Coronary artery (tissue), 2 donors: ENCODE data around the gene RASAL2.

Source experiments
- DNase-seq: peaks from one replicate; pipeline ENCODE4 v3.0.0-alpha.2; 2017; ENCODE audit warnings: low spot score
- H3K27ac ChIP-seq, 2 donors: fragments of 200-600 bp; sonication (generic); one replicate each; pipeline ENCODE4 v1.5.1; 2016 to 2019
- H3K4me3 ChIP-seq: fragments of 200-600 bp; sonication (generic); 2 replicates; pipeline ENCODE4 v1.5.1; 2016; ENCODE audit warnings: mild to moderate bottlenecking, moderate library complexity
- TF ChIP-seq, protein P1 (sequence below): fragments of 200-600 bp; sonication (generic); IDR thresholded peaks from one replicate; pipeline ENCODE4 v1.5.1; 2019; ENCODE audit warnings: antibody characterized with exemption

Gene RASAL2

DNA sequence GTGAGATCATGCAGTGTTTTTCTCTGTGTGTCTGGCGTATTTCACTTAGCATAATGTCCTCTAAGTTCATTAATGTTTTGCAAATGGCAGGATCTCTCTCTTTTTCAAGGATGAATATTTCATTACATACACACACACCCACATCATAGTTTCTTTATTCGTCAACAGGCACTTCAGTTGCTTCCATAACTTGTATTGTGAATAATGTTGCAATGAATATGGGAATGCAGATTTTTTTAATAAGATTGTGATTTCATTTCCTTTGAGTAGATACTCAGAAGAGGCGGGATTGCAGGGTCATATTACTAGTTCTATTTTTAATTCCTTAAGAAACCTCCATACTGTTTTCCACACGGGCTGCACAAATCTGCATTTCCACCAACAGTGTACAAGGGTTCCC lies 268.8 kb downstream of the RASAL2 start:
- TF ChIP-seq, protein P1, sequence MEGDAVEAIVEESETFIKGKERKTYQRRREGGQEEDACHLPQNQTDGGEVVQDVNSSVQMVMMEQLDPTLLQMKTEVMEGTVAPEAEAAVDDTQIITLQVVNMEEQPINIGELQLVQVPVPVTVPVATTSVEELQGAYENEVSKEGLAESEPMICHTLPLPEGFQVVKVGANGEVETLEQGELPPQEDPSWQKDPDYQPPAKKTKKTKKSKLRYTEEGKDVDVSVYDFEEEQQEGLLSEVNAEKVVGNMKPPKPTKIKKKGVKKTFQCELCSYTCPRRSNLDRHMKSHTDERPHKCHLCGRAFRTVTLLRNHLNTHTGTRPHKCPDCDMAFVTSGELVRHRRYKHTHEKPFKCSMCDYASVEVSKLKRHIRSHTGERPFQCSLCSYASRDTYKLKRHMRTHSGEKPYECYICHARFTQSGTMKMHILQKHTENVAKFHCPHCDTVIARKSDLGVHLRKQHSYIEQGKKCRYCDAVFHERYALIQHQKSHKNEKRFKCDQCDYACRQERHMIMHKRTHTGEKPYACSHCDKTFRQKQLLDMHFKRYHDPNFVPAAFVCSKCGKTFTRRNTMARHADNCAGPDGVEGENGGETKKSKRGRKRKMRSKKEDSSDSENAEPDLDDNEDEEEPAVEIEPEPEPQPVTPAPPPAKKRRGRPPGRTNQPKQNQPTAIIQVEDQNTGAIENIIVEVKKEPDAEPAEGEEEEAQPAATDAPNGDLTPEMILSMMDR: no peak
- no peak overlapping the region for H3K4me3 ChIP-seq
- H3K27ac ChIP-seq: no peak overlapping the region
- DNase-seq: no peak

DNA sequence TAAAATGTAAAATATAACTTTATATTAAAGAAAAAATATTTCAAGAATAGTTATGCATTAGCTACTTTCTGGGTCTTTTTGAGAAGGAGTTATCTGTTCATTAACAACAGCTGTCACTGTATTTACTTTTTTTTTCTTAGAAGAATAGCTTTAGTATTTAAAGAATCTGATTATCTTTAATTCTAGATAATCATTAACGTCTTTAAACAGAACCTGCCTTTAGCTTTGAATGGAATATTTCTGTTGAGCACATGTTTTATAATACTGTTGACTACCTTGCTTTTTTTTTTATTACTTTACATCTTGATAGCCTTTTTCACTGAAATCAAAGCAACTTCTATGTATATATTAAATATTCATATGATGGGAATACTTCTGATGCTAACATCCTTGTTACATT lies 270.9 kb downstream of the RASAL2 start:
- H3K27ac ChIP-seq: no peak overlapping the region
- DNase-seq: no peak
- TF ChIP-seq, protein P1: no peak
- H3K4me3 ChIP-seq: no peak overlapping the region

DNA sequence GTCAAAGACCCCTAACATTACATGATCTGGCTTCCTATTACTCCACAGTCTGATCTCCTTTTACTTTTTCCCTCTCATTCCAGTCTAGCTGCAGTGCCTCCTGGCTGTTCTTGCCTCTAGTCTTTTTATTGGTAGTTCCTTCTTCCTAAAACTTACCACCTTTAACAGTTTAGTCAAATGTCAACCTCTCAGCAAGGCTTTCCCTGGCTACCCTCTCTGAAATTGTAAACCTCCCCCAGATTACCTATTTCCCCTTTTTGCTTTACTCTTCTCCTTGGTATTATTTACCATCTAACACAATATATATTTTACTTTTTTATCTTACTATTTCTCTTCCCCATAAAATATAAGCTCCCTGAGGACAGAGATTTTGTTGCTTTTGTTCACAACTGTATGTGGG lies 273.2 kb downstream of the RASAL2 start:
- TF ChIP-seq, protein P1: no peak
- Histone ChIP-seq H3K4me3 (no peak overlapping the region), H3K27ac (no peak overlapping the region)
- no peak for DNase-seq

DNA sequence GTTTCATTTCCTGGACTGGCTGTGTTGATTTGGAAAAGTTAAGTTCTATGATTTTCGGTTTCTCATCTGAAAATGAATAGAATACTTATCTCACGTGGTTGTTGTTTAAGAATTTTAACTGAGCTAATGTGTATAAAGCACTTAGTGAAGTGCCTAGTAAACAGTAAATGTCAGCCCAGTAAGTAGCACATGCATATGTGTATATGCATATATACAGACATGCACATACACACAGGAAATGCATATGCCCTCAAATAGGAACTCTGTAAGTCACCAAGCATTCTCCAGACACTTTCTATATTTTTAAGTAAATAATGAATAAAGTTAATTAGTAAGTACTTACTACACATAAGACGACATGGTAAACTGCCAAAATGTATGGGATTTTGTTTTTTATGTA lies 274.3 kb downstream of the RASAL2 start:
- TF ChIP-seq, protein P1: no peak
- no peak for DNase-seq

DNA sequence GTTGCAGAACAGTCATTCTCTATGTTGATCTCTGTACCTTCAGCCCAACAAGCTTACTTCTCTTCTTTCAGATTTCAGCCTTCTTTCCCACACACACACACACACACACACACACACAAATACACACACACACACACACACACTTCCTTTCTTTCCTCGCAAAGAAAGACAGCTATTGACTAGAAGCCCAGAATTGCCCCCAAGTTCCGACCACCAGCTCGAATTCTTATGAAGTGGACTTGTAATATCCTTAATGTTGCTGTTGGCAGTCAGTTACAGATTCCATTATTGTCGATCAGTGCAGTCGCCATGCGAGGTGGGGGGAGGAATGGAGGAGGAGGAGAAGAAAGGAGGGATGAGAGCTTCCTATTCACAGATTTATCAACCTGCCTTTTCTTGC lies 277.3 kb downstream of the RASAL2 start:
- Histone ChIP-seq H3K27ac (no peak overlapping the region), H3K4me3 (peak overlapping the region; percentile 53)
- TF ChIP-seq, protein P1: no peak
- no peak for DNase-seq

More for the DNA sequence above, 274.3 kb downstream of the RASAL2 start:
- no peak overlapping the region for H3K27ac ChIP-seq
- no peak overlapping the region for H3K4me3 ChIP-seq

DNA sequence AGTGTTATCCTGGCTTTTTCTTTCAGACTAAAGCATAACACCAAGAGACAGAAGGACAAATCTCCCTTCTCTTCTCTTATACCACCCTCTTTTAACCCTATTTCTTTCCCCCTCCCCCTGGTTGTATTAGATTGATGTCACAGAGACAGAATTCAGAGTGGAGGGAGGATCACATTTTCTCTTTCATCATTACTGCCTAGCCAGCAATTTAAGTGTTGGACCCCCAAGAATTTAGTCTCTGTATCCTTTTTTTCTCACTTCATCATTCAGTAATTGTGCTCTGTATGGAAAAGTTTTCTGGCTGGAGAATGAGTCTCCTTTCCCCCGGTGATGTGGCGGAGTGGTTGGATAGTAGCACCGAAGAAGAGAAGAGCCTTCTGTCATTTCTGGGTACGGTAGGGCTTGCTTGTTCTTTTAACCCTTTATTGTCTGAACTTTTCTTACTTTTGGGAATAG lies 278.1 kb downstream of the RASAL2 start:
- Histone ChIP-seq H3K4me3 (peak overlapping the region; percentile 53), H3K27ac (no peak overlapping the region)
- TF ChIP-seq, protein P1: no peak
- no peak for DNase-seq

DNA sequence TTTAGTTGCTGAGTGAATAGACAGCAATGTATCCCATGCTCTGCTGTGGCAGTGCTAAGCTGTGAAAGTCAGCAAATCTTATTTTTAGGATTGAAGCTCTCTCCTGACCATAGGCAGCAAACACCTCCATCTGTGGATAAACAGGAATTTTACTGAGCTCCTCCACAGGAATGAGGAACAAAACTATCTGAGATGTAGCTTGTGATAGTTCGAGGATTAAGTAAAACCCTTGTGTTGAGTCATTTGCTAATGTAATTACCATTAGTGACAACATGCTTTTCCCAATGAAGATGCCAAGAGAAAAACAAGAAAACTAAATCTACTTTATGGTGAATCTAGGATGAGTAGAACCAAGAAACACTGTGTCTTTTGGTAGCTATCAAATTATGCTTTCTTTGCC lies 280.1 kb downstream of the RASAL2 start:
- TF ChIP-seq, protein P1: no peak
- H3K27ac ChIP-seq: no peak overlapping the region
- DNase-seq: no peak
- no peak overlapping the region for H3K4me3 ChIP-seq
